ENCODE measurements around the gene PTPRM. TPM values are rescaled to one million over a fixed set of nuclear protein-coding genes. Genes with fewer than 3 reads are reported as not detected.

PTPRM gene
- total RNA-seq, 1 experiment from 2014 or later = 1.6 TPM

DNA sequence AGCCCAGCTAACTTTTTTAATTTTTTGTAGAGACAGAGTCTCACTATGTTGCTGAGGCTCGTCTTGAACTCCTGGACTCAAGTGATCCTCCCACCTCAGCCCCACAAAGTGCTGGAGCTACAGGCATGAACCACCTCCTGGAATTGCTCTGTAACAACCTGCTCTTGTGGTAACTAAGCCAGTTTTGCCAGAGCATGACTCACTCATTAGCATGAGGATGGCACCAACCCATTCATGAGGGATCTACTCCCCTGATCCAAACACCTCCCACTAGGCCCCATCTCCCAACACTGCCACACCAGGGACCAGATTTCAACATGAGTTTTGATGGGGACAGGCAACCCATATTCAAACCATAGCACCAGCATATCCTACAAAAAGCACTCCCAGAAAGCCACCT is 693.2 kb downstream of the PTPRM start:
- ATAC-seq = no peak

GRCh38 chr18:8260827-8261226 is 693.7 kb downstream of the PTPRM start:
- DNase-seq (ENCODE audit: low read depth, low spot score) = no peak
- in situ Hi-C loops (cut with HindIII; ENCODE audit: low pct_unique_long_range_greater_than_20kb, low sequenced_read_pairs) (no loop called here), intact Hi-C loops (cut with micrococcal nuclease; ENCODE audit: unreplicated experiment) (no loop called here)
- ChIA-PET CTCF (no interaction called here), POLR2A (no interaction called here)
- no peak for ATAC-seq
- Histone ChIP-seq H3K9me3 (ENCODE audit: control insufficient read depth, insufficient read depth, low read depth, low read length) (no peaks in the 10 kb centered on the region), H3K27me3 (ENCODE audit: control insufficient read depth, insufficient read depth, low read length) (no peaks in the 10 kb centered on the region; the same call in 1 of the 2 replicates), H3K36me3 (ENCODE audit: control insufficient read depth, insufficient read depth, low read length) (no peaks in the 10 kb centered on the region), H3K27ac (ENCODE audit: low read length) (no peak overlapping the region), H3K4me3 (ENCODE audit: low read depth in 2 of 2, low read length in 2 of 2) (no peak overlapping the region), H3K4me1 (ENCODE audit: control insufficient read depth, insufficient read depth, low read length) (no peaks in the 10 kb centered on the region)
- BruUV-seq (replicated peaks) = no TSS peak
- TF ChIP-seq, protein P1, sequence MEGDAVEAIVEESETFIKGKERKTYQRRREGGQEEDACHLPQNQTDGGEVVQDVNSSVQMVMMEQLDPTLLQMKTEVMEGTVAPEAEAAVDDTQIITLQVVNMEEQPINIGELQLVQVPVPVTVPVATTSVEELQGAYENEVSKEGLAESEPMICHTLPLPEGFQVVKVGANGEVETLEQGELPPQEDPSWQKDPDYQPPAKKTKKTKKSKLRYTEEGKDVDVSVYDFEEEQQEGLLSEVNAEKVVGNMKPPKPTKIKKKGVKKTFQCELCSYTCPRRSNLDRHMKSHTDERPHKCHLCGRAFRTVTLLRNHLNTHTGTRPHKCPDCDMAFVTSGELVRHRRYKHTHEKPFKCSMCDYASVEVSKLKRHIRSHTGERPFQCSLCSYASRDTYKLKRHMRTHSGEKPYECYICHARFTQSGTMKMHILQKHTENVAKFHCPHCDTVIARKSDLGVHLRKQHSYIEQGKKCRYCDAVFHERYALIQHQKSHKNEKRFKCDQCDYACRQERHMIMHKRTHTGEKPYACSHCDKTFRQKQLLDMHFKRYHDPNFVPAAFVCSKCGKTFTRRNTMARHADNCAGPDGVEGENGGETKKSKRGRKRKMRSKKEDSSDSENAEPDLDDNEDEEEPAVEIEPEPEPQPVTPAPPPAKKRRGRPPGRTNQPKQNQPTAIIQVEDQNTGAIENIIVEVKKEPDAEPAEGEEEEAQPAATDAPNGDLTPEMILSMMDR (IDR thresholded peaks at IDR 0.05) = no peak
- TF ChIP-seq POLR2AphosphoS5 (IDR thresholded peaks at IDR 0.05; ENCODE audit: low read depth, low read length) (no peak), TCF7L2 (IDR thresholded peaks at IDR 0.05; ENCODE audit: low read depth, low read length) (no peak), SIN3A (IDR thresholded peaks at IDR 0.05; ENCODE audit: borderline replicate concordance, insufficient read depth, low read depth, low read length) (no peak)
- TF ChIP-seq, protein P2, sequence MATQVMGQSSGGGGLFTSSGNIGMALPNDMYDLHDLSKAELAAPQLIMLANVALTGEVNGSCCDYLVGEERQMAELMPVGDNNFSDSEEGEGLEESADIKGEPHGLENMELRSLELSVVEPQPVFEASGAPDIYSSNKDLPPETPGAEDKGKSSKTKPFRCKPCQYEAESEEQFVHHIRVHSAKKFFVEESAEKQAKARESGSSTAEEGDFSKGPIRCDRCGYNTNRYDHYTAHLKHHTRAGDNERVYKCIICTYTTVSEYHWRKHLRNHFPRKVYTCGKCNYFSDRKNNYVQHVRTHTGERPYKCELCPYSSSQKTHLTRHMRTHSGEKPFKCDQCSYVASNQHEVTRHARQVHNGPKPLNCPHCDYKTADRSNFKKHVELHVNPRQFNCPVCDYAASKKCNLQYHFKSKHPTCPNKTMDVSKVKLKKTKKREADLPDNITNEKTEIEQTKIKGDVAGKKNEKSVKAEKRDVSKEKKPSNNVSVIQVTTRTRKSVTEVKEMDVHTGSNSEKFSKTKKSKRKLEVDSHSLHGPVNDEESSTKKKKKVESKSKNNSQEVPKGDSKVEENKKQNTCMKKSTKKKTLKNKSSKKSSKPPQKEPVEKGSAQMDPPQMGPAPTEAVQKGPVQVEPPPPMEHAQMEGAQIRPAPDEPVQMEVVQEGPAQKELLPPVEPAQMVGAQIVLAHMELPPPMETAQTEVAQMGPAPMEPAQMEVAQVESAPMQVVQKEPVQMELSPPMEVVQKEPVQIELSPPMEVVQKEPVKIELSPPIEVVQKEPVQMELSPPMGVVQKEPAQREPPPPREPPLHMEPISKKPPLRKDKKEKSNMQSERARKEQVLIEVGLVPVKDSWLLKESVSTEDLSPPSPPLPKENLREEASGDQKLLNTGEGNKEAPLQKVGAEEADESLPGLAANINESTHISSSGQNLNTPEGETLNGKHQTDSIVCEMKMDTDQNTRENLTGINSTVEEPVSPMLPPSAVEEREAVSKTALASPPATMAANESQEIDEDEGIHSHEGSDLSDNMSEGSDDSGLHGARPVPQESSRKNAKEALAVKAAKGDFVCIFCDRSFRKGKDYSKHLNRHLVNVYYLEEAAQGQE (IDR thresholded peaks at IDR 0.05; ENCODE audit: insufficient read depth in 1 of 2, low read depth in 2 of 2, low read length in 1 of 2) = no peak

More for the DNA sequence above, 693.2 kb downstream of the PTPRM start:
- CTCF ChIA-PET = no interaction called here
- Histone ChIP-seq H3K27ac (ENCODE audit: low read length) (no peak overlapping the region), H3K4me1 (ENCODE audit: control insufficient read depth, insufficient read depth, low read length) (no peaks in the 10 kb centered on the region), H3K4me3 (ENCODE audit: low read depth in 2 of 2, low read length in 2 of 2) (no peak overlapping the region), H3K36me3 (ENCODE audit: control insufficient read depth, insufficient read depth, low read length) (no peaks in the 10 kb centered on the region), H3K9me3 (ENCODE audit: control insufficient read depth, insufficient read depth, low read depth, low read length) (no peaks in the 10 kb centered on the region), H3K27me3 (ENCODE audit: control insufficient read depth, insufficient read depth, low read length) (no peaks in the 10 kb centered on the region; the same call in 1 of the 2 replicates)
- intact Hi-C loops (cut with micrococcal nuclease; ENCODE audit: unreplicated experiment) (no loop called here), in situ Hi-C loops (cut with HindIII; ENCODE audit: low pct_unique_long_range_greater_than_20kb, low sequenced_read_pairs) (no loop called here)
- POLR2A ChIA-PET = no interaction called here
- BruUV-seq (replicated peaks) = no TSS peak
- DNase-seq (ENCODE audit: low read depth, low spot score) = no peak
- TF ChIP-seq SIN3A (IDR thresholded peaks at IDR 0.05; ENCODE audit: borderline replicate concordance, insufficient read depth, low read depth, low read length) (no peak), TCF7L2 (IDR thresholded peaks at IDR 0.05; ENCODE audit: low read depth, low read length) (no peak)
- TF ChIP-seq, protein P1 (IDR thresholded peaks at IDR 0.05) = no peak

Measured in Panc1 (cell line).